GM23338 (cell line): Measurements from ENCODE around the gene UTP3.

Experiments used
- CTCF ChIP-seq, 2 experiments: fragments of 200-600 bp in 1 of 2; sonication (generic) in 1 of 2; conservative IDR thresholded peaks; 2 replicates each; pipeline versions ENCODE4 v1.5.1 to v1.6.1; 2016 to 2017; ENCODE audit warnings: antibody characterized with exemption in 2 of 2, low read depth in 2 of 2, mild to moderate bottlenecking in 2 of 2, moderate library complexity in 1 of 2
- EZH2 ChIP-seq: fragments of 200-600 bp; sonication (generic); IDR thresholded peaks from one replicate; pipeline ENCODE4 v1.8.0; 2017; ENCODE audit warnings: antibody characterized with exemption, mild to moderate bottlenecking, low read depth; ENCODE audit not compliant: unreplicated experiment
- REST ChIP-seq: IDR thresholded peaks from one replicate; pipeline ENCODE4 v1.6.1; 2018; ENCODE audit warnings: antibody characterized with exemption; ENCODE audit not compliant: unreplicated experiment

- TF ChIP-seq CTCF (conservative IDR thresholded peaks at IDR 0.05; ENCODE audit: low read depth in 2 of 2) (no peak), REST (no peak), EZH2 (no peak)
Measured at GRCh38 chr4:70676554-70677090, 11.7 kb upstream of the UTP3 start.
